GM21825 (cell line): ENCODE data around the gene COMMD9.

Source experiments
- ATAC-seq: cut with Tn5 transposase; IDR thresholded peaks from one replicate; pipeline ENCODE4 v1.9.1; 2021; ENCODE audit warnings: mild to moderate bottlenecking, moderate library complexity; ENCODE audit not compliant: unreplicated experiment

COMMD9 gene

DNA sequence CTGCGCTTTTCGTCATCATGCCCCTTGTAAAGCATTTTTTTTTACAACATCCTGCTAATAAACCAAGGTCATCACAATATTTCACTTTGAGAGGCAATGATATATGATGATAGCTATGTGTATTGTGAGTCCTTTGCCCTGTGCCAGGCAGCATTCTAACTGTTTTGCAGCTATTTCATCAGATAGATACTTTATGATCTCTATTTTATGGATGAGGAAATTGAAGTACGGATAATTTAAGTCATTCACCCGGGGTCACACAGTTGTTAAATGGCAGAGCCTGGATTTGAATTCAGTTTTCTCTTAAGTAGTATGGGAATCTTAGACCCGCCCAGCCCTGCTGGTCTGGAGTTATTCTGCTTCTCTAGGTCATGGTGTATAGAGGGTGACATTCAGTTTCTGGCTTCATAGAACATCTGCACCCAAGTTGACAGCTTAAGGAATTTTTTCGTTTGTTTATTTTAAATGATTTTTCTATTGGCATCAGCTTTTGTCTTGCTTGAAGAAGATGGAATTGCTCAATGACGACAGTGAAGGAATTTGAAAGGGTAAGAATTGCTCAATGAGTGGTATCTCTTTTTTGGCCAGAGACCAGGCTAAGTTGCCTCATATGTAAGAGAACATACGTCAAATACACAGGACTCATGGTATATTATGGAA lies 7.8 kb upstream of the COMMD9 start:
- ATAC-seq: no peak

DNA sequence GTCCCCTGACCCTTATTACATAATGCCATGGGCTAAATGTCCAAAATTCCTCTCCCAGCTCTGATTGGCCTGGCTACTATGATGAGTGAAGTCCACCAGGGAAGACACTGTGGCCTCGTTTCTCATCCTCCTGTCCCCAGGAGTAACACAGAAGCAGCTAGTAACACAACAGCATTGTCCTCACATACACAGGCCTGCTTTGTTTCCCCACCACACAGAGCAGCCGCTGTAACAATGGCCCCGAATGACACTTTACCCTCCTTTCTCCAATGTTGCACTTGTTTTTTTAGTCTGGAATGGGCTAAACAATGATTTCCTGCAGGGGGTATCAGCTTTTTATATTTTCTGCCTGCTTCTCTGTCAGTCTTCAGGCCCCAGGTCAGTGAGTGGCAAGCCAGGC lies 6.7 kb upstream of the COMMD9 start, which contains the start of gene PRR5L:
PRR5L (plus strand) TSS at position 363 of the 400 bp plus-strand sequence. CDS start 104,834 bp downstream, outside the sequence.
- ATAC-seq: no peak

DNA sequence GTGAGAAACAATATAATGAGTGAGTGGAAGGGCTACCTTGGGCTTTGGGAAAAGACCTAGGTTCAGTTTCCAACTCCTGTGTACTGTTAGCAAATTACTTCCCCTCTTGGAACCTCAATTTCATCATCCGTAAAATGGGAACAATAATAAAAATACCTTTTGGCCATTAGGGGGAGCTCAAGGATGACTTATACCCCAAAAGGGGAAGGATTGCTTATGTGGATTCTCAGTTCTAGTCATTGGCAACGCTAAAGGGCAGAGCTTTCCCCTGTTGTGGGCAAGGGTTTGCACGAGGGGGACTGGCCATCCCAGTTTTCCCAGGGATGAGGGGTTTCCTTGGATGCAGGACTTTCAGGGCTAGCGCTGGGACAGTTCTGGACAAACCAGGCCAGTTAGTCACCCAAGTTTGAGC lies 3.1 kb upstream of the COMMD9 start:
- no peak for ATAC-seq

DNA sequence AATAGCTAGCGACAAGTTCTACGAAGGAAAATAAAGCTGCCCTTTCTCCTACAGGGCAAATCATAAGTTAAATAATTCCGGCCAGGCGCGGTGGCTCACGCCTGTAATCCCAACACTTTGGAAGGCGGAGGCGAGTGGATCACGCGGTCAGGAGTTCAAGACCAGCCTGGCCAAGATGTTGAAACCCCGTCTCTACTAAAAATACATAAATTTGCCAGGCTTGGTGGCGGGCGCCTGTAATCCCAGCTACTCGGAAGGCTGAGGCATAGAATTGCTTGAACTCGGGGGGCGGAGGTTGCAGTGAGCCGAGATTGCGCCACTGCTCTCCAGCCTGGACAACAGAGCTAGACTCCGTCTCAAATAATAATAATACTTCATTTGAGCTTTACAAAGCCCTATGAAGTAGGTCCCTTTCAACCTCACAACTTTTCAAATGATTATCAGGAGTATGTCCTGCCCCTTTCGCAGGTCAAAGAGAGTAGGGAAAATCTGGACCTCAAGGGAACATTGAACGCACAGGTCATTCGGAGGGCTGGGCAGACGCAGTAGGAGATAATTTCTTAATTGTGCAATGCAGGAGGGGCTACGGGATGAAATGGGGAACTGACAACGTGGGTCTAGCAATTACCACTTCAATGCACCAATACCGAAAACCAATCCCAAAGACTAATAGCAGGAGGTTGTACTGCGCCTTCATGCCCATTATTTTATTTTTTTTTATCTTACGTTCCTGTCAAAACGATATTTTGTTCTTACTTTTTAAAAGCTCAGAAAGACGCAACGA lies 590 bp downstream of the COMMD9 start:
- ATAC-seq: no peak

DNA sequence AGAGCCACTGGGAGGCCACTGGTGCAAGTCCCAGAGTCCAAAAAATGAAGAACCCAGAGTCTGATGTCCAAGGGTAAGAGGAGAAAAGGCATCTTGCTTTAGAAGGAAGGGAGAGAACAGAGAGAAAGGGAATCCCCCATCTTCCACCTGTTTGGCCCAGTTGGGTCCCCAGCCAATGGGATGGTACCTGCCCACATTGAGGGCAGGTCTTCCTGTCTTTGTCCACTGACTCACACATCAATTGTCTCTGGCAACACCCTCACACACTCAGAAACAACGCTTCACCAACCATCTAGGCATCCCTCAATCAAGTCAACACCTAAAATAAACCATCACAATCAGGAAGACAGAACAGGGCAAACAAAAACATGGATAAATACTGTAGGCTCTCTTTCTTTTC lies 6.3 kb downstream of the COMMD9 start:
- ATAC-seq: no peak

DNA sequence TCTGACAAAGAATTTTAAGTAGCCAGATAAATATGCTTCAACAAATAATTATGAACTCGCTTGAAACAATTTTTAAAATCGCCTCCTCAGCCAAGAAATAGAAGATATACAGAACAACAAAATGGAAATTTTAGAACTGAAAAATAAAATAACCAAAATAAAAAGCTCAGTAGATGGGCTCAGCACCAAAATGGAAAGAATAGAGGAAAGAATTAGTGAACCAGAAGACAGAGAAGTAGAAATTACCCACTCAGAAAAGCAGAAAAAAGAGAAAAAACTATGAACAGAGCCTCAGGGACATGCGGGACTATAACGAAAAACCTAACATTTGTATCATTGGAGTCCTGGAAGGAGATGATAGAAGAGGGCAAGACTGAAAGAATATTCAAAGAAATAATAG lies 7.4 kb downstream of the COMMD9 start:
- ATAC-seq: no peak

DNA sequence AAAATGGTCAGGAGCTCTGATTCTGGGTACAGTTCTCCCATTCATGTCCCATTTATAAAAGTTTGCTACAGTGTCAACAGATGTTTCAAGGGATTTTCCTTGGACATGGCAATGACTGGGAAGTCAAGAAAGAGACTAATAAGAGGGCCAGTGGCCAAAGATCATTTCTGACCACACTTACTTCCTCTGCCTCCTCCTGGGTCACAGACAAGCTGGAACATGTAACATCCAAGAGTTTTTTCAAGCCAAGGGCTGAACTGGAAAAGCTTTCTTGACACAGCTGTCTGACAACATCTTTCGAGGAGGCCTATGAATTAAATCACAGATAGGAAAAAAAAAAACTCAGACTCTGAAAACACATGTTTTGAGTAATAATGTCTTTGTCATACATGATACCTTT lies 8.7 kb downstream of the COMMD9 start:
- no peak for ATAC-seq

DNA sequence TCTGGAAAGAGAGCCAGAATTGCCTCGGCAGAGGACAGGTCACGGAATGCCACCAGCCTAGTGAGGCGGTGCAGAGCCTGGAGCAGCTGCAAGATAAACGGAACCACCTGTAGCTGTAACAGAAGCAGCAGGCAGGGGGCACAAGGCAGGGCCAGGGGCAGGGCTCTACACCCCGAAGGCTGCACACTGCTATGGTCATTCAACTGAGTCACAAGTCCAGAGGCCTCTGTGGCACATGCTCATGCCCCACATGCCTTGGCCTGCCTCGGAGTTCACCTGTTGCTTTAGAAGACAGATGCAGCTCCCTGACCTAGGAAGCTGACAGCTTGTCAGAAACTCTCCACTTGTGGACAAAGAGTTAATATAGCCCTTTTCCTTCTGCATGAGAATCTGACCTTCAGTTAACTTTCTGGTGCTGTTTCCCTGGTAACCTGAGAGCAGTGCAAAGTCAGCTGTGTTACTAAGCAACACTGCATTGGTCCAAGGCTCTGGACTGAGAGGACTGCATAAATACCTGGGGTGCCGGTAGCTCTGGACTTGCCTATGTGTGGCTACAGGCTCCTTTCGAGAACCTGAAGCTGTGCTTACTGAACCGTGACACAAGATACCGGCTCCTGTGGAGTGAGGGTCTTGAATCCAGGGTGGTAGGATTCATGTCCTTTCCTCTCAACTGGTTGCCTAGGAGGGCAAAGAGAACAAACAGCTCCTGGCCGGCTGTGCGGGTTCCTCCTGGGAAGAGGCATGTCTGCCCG lies 10.5 kb downstream of the COMMD9 start:
- no peak for ATAC-seq

DNA sequence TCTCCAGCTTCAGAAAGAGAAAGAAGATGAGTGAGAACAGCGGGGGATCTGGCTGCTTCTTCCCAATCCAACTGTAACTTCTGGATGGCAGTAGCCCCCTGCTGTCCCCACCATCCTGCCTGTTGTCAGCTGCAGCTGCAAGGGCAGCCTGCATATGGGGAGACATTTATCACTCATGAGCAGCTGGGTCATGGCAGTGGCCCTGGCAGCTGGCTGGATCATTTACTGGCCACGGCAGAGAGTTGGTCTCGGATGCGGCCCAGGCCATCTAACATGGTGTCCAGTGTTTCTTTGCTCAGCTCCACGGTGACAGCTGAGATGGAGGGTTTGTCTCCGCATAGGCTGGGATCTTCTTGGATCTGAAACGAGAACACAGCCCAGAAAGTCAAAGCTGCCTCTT lies 14.8 kb downstream of the COMMD9 start:
- ATAC-seq: no peak

DNA sequence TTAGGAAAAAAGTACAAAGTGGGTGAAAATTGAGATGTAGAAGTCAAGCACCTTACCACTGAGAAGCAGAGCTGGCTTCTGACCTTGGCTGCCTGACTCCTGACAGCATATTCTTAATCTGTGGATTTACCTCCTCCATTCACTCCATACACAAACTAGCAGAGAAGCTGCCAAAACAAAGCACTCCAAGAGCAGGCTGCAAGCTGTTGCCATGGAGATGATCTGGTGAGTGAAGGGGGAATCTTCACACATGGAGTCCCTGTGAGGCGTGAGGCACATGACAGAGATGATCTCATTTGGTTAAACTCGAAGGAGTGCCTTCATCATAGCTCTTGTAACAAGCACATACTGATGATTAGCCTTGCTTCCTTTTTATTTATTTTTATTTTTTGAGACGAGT lies 16.1 kb downstream of the COMMD9 start:
- no peak for ATAC-seq

DNA sequence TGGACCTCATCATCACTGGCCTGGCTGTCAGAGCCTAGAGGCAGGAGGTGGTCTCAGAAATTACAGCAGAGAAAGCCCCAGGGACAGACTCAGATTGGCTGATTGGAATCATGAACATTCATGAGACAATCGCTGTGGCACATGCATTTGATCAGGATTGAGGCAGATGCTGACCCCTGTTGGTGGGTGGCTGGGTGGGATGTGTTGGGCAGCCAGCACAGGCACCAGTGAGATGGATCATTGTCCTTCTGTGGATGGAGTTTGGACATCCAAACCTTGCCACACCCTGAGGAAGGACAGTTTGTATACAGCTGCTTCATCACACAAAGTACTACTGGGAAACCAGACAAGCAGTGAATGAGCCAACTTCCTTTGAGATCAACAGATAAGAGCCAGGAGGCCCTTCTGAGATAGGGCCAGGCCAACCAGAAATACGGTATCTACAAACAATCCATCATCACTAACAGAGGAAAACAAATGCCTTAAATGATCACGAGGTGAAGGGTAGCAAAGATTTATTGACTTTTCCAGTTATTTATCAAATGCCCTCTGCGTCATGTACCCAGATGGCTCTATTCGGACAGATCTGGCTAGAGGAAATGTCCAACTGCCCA lies 17.3 kb downstream of the COMMD9 start:
- no peak for ATAC-seq

DNA sequence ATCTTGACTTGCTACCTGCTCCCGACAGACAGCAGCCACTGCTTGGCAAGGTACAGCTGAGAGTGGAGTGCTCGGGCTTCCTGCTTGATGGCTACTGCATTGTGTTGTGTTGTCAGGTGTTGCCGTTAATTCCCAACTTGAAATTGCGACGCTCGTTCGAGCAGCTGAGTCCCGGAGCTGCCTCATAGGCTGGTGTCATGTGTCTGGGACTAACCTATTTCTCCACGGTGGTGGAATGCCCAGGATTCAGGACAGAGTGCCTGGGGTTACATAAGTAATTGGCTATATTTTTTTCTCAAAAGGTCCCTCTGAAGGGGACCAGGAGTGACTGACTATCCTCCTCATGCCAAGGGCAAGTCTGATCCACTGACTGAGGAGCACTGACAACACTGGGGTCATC lies 18.5 kb downstream of the COMMD9 start:
- ATAC-seq: no peak

DNA sequence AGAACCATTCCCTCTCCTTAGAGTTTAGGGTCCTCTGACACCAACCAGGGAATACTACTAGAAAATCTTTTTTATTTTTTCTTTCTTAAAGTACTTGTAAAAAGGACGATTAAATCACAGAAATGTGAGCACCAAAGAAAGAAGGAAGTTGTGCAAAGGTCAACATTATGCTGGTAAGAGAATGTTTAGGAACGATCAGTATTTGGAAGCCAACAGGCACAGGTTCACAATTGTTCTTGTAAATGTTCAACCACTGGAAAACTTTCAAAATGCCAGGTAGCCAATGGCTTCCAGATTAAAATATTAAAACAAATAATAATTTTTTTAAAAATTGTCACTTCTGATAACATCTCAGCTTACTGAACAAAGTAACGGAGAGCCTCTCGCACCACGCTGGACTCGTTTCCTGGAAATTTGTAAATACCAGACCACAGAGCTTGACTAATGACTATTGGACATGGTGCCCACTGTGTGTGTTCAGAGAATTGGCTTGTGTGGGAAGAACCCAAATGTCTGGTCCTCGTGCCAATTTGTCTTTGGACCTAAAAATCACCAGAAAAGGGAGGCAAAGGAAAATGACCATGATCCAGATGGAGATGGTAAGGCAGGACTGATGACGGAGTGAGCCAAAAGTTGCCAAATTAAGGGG lies 20.8 kb downstream of the COMMD9 start:
- no peak for ATAC-seq

DNA sequence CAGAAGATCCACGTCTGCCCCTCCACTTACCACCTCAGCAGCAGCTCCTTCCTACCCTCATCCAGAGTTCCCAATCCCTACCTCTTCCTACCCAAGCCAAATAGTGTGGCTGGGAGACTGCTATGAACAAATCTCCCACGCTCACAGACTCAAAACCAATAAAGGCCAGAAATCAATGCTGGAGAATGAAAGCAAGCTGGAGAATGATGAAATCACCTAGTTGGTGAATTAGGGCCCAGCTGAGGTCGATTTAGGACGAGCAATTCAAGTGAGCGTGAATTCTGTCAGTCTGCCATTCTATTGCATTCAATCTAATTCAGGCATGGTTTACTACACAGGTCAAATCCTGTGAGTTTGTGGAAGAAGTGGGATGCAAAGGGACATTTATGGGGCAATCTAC lies 22.5 kb downstream of the COMMD9 start:
- no peak for ATAC-seq

DNA sequence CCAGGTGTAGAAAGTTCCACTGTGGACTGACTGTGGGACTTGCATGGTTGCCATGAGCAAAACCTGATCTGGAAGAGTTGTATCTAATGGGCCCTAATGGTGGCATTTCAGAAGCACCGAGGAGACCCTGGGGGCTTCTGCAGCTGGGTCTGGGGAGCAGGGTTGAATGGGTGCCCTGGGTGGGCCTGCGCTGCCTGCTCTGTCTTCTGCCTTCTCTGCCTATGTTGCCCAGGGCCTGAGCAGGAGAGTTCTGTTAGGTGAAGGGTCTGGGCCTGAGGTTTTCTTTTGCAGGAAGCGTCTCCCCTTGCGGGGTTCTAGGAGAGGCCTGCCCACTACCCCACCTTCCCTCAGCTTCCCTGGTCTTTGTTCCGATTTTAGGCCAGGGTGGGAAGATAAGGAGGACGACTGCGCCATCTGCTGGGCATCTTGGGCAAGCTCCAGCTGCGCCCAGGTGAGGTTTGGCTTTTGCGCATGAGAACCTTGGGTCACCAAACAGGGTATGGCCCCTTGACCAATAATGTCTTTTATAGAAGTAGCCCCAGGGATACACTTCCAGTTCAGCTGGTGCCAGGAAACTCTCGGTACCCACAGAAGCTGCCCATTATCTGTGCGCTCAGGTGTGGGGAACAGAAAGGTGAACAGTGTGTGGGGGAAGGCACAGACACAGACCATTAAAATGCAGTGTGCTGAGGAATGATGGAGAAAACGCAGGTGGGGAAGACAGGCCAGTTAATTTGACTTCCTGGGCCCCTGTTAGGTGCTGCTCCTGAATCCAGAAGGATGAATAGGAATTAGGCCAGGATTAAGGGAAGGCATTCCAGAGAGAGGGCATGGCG lies 23.2 kb downstream of the COMMD9 start:
- ATAC-seq: no peak

DNA sequence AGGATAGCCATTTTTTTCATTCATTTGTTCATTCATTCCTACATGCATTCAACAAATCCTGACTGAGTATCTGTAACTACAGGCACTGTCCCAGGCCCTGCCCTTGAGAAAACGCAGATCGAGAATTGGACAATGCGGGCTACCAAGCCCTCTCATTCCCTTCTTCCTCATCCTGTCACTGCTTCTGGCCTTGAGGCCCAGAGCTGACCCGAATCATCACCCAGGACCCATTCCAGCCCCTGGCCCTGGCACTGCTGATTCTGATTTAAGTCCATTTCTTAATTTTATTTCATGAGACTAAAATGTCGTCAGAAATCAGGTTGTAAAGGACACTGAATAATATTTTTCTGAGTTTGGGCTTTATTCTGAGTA lies 24.3 kb downstream of the COMMD9 start:
- no peak for ATAC-seq

DNA sequence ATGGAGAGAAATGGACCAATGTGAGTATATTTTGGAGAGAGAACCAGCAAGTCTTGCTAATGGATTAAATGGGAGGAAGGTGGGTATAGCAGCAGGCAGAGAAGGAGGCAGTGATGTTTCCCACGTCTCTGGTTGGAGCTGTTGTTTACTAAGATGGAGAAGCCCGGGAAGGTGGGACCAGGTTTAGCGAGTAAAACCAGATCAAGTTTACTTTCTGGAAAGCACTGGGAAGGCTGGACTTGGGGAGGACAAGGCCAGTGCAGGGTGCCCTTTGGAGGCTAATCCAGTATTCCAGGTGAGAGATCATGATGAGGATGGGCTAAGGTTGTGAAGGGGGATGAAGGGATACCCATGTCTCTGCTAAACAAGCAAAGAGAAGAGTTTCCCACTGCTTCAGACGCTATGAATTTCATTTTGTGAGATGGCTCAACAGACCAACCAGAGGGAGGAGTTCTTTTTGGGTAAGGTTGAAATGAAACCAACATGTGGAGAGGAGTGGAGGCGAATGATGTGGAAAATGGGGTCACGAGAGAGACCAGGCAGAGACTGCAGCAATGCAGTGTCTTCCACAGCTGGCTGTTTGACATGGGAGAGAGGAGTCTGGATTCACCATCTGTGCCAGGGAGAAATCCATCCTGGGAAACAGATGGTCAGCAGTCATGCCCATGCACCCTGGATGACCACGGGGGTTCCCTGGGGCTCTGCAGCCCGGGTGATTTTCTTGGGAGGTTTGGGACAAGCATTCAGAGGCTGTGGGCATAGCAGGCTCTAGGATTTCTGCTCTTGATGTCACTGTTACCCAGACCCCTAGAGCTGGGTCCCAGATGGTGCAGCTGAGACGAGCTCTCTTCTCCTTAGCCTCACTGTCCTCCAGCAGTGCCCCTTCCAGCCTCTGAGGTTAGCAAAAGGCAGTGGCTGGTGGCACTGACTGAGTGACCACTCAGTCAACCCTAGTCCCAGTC lies 24.9 kb downstream of the COMMD9 start:
- no peak for ATAC-seq

DNA sequence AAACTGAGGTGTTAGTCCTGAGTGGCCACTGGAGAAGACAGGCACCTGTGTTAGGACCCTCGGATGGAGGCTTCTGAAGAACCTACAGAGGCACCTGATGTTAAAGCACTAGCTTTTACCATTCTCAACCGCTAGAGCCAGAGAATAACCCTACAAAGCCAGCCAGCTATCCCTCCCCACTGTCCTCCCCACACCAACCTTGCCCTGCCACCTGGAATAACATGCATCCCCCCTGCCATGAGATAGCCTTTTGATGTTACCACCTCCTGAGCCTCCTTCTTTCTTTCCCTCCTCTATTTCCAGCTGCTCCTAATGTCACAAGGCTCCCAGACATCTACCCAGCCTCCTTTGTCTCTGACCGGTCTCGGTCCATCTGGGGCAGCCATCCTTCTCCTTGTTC lies 28.1 kb downstream of the COMMD9 start:
- no peak for ATAC-seq
